ENCODE results near the gene SFXN3.
A peak's percentile ranks its signal among the peaks of the same experiment; 100 is the strongest.

Gene SFXN3

GRCh38 chr10:101000127-101000914 lies 30.7 kb upstream of the SFXN3 start:
- no peak for DNase-seq (ENCODE audit: low spot score)

- peak; percentile 92 for DNase-seq (ENCODE audit: low spot score)
Measured at GRCh38 chr10:101000915-101001658, 29.9 kb upstream of the SFXN3 start.

DNA sequence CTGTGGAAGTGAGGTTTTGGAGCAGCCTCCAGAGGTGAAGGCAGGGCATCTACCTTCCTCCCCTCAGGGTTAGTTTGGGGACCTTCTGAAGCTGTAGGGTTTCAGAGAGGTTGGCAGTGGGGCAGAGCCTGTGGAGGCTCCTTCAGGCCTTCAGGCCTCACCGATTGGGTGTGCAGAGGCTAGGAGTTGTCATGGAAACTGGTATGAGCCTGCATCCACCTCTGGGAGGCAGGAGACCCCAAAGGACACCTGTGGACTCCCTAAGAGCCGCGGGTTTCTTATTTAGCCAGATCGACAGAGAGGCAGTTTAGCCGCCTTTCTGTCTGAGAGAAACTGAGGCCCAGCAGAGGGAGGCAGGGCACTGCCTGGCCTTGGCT lies 29.4 kb upstream of the SFXN3 start:
- no peak for DNase-seq (ENCODE audit: low spot score)

- DNase-seq (ENCODE audit: low spot score): no peak
Measured at GRCh38 chr10:101002456-101002855, 28.6 kb upstream of the SFXN3 start.

DNA sequence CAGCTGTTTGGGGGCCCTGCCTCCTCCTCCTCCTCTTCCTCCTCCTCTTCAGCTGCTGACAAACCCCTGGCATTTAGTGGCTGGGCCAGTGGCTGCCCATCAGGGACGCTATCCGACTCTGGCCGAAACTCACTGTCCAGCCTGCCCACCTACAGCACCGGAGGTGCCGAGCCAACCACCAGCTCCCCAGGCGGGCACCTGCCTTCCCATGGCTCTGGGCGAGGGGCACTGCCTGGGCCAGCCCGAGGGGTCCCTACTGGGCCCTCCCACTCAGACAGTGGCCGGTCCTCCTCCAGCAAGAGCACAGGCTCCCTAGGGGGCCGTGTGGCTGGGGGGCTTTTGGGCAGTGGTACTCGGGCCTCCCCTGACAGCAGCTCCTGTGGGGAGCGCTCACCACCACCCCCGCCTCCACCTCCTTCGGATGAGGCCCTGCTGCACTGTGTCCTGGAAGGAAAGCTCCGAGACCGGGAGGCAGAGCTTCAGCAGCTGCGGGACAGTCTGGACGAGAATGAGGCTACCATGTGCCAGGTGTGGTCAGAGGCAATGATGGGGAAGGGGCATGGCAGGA lies 27.3 kb upstream of the SFXN3 start:
- DNase-seq (ENCODE audit: low spot score): no peak

DNA sequence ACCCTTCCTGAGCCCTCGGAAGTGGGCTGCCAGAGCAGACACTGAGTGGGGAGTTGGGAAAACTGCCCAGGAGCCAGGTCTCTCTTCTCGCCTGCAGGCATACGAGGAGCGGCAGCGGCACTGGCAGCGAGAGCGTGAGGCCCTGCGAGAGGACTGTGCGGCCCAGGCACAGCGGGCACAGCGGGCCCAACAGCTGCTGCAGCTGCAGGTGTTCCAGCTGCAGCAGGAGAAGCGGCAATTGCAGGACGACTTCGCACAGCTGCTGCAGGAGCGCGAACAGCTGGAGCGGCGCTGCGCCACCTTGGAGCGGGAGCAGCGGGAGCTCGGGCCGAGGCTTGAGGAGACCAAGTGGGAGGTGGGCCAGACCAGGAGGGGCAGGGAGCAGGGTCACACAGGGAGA lies 25.7 kb upstream of the SFXN3 start:
- DNase-seq (ENCODE audit: low spot score): no peak

DNA sequence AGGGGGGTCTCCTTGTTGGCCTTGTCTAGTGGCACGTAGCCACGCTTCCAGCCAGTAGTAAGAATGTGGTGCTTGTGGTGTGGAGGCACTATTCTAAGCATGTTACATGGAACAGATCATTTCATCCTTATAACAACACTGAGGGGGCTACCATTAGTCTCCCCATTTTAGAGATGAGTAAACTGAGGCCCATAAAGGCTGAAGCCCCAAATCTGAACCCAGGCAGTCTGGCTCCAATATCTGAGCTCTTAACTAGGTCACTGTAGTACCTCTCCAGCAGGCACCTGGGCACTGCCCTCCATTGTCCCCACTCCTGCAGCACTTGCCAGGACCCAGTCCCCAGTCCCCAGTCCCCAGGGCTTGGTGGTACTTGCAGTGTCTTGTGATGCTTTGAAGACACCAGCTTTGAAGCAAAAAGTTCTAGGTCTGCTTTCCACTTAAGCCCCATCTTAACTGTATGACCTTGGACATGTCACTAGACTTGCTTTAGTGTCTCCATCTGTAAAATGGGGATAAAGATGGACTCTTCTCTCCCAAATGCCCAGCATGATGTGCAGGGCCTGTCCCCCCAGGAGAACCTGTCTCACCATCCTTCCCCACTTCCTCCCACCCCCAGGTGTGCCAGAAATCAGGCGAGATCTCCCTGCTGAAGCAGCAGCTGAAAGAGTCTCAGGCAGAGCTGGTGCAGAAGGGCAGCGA lies 25.0 kb upstream of the SFXN3 start:
- no peak for DNase-seq (ENCODE audit: low spot score)

DNA sequence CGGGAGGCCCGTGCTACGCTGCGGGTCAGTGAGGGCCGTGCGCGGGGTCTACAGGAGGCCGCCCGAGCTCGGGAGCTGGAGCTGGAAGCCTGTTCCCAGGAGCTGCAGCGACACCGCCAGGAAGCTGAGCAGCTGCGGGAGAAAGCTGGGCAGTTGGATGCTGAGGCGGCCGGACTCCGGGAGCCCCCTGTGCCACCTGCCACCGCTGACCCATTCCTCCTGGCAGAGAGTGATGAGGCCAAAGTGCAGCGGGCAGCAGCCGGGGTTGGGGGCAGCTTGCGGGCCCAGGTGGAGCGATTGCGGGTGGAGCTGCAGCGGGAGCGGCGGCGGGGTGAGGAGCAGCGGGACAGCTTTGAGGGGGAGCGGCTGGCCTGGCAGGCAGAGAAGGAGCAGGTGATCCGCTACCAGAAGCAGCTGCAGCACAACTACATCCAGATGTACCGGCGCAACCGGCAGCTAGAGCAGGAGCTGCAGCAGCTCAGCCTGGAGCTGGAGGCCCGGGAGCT lies 24.4 kb upstream of the SFXN3 start:
- no peak for DNase-seq (ENCODE audit: low spot score)

DNA sequence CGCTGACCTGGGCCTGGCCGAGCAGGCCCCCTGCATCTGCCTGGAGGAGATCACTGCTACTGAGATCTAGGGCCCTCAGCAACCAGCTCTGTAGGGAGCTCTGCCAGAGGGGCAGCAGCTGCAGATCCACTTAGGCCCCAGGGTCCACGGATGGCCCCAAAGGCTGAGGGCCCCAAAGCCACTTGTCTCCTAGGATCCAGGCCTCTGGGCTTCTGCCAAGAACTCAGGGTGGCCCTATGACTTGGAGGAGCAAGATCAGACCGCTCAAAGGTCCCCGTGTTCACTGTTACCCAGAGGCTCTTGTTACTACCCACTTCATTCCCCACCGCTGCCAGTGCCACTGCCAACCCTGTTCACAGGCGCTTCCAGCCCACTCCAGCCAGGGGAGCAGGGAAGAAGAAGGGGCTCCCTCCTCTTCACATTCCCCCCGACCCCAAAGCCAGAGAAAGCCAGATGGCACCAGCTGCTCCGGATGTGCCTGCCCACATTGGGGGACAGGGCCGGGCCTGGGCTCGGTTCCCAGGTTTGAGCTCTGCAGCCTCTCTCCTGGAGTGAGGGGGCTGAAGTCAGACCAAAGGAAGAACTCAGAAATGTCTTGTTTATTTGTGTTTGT lies 23.8 kb upstream of the SFXN3 start:
- DNase-seq (ENCODE audit: low spot score): no peak

GRCh38 chr10:101007915-101008822 lies 22.9 kb upstream of the SFXN3 start:
- DNase-seq (ENCODE audit: low spot score): no peak

- DNase-seq (ENCODE audit: low spot score): no peak
Measured at GRCh38 chr10:101008823-101009423, 22.1 kb upstream of the SFXN3 start.

- no peak for DNase-seq (ENCODE audit: low spot score)
Measured at GRCh38 chr10:101010329-101010728, 20.7 kb upstream of the SFXN3 start.

GRCh38 chr10:101011517-101012423 lies 19.3 kb upstream of the SFXN3 start:
- no peak for DNase-seq (ENCODE audit: low spot score)

GRCh38 chr10:101012525-101013364 lies 18.3 kb upstream of the SFXN3 start:
- peak; percentile 94 for DNase-seq (ENCODE audit: low spot score)

DNA sequence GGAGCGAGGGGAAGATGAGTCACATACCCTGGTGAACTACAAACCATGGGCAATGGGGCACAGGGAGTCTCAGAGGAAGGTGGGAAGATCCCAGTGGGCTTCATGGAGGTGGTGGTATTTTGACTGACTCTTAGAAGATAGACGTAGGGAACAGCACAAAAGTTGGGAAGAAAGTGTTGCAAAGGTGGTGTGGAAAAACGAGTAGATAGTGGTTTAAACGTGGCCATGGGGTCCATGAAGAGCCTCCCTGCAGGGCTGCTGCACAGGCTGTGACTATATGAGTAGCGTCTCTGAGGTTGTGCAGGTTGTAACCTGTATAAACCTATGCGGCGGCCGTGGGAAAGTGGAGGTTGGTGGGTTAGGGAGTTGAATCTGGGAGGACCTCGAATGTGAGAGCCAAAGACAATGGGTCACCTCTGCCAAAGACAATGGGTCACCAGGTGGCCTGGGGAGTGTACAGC lies 17.6 kb upstream of the SFXN3 start:
- DNase-seq (ENCODE audit: low spot score): no peak

DNA sequence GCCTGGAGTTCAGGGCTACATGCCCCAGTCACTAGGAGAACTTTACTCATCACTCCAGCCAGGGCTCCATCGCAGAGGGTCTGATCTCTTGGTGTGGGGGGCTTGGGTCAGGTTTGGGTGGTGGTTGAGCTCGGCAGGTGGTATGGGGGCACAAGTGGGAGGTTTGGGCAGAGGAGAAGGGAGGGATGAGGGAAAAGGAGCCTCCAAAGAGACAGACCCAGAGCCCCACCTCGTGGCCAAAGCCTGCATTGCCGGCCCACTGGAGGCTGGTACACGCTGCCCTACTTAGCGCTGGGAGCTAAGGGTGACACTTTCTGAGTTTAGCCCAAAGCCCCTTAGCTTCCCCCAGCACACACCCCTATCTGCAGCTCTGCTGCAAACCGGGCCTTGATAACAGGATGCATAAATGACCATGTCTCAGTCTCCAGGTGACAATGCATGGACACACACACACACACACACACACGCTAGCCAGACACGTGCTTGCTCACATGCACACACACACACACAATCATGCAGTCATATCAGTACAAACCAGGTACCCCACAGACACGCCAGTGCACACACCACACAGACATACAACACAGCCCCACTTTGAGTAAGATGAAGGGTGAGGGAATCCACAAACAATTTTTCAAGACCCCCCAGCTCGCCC lies 16.7 kb upstream of the SFXN3 start:
- DNase-seq (ENCODE audit: low spot score): peak; percentile 61

GRCh38 chr10:101014966-101015581 lies 16.0 kb upstream of the SFXN3 start:
- DNase-seq (ENCODE audit: low spot score): peak; percentile 74
